Left lung (tissue), 10 donors: ENCODE measurements around the gene DEFB123. TPM values are rescaled to one million over a fixed set of nuclear protein-coding genes. Genes with fewer than 3 reads are reported as not detected.

ENCODE experiments used
- ATAC-seq: fragments of 200-7000 bp; cut with Tn5 transposase; one replicate; pipeline ENCODE4 v1.9.1; 2020; ENCODE audit warnings: moderate library complexity
- DNase-seq, 4 donors: peaks; one replicate each; pipeline ENCODE4 v3.0.0-alpha.2; 2013 to 2020
- H3K27ac ChIP-seq, 2 donors: fragments of 200-600 bp; sonication (generic) in 1 of 2; one replicate each; pipeline versions ENCODE4 v1.5.0 to v1.8.0; 2020 to 2021
- H3K27me3 ChIP-seq, 2 donors: fragments of 200-600 bp; sonication (generic) in 1 of 2; one replicate each; pipeline versions ENCODE4 v1.5.0 to v1.8.0; 2020 to 2021
- H3K36me3 ChIP-seq, 2 donors: fragments of 200-600 bp; sonication (generic) in 1 of 2; one replicate each; pipeline versions ENCODE4 v1.5.0 to v1.8.0; 2020 to 2021
- H3K4me1 ChIP-seq, 2 donors: fragments of 200-600 bp; one replicate each; pipeline ENCODE4 v1.8.0; 2021
- H3K4me3 ChIP-seq, 2 donors: fragments of 200-600 bp; sonication (generic) in 1 of 2; one replicate each; pipeline versions ENCODE4 v1.5.0 to v1.8.0; 2020 to 2021; ENCODE audit warnings: mild to moderate bottlenecking in 1 of 2
- H3K9me3 ChIP-seq, 2 donors: fragments of 200-600 bp; sonication (generic) in 1 of 2; one replicate each; pipeline versions ENCODE4 v1.5.0 to v1.8.0; 2020 to 2021
- CTCF ChIP-seq, 2 donors: fragments of 200-600 bp; sonication (generic) in 1 of 2; IDR thresholded peaks; one replicate each; pipeline versions ENCODE4 v1.5.0 to v1.8.0; 2021; ENCODE audit warnings: antibody characterized with exemption in 2 of 2
- intact Hi-C, 2 donors: fragments of 100-400 bp; cut with DNase I; formaldehyde crosslinking; loops; one replicate each; pipeline versions ENCODE4 v1.11.2 to v1.14.2; 2022
- polyA plus RNA-seq, 6 donors: library from polyadenylated mRNA; unstranded; fragments of 120-200 nt; gene quantifications; one replicate each; pipeline ENCODE4 v1.2.1, GENCODE V29; 2013; ENCODE audit not compliant: insufficient read length in 6 of 6
- total RNA-seq, 2 donors: library from RNA; stranded (reverse); fragmentation: NEBNext Ultra II Directional; extraction: Animal tissue kit (Norgen Biotek cat#: 25700); gene quantifications; one replicate each; pipeline ENCODE4 v1.2.1, GENCODE V29; 2021
- donor health status: DM: no; HTN: yes; CAD: no.
- donor health status: DM: no; HTN: no; CAD: no.

Gene DEFB123
- total and polyA plus RNA-seq, 8 donors = not detected

GRCh38 chr20:31472395-31473330 lies 32.2 kb downstream of the DEFB123 start:
- peaks cover 15 to 42% of the 10 kb centered on the region in 2 donors for H3K27me3 ChIP-seq
- H3K4me1 ChIP-seq = peaks cover 0 to 14% of the 10 kb centered on the region in 2 donors
- no peak for DNase-seq
- no peaks in the 10 kb centered on the region for H3K9me3 ChIP-seq
- H3K36me3 ChIP-seq = no peaks in the 10 kb centered on the region
- intact Hi-C loops = no loop called here
- no peak overlapping the region for H3K27ac ChIP-seq
- TF ChIP-seq CTCF (IDR thresholded peaks at IDR 0.05) = no peak
- no peak for ATAC-seq
- H3K4me3 ChIP-seq = no peak overlapping the region

GRCh38 chr20:31473331-31474096 lies 33.1 kb downstream of the DEFB123 start:
- Histone ChIP-seq H3K4me3 (no peak overlapping the region), H3K4me1 (peaks cover 0 to 14% of the 10 kb centered on the region in 2 donors), H3K27ac (no peak overlapping the region), H3K36me3 (no peaks in the 10 kb centered on the region), H3K9me3 (no peaks in the 10 kb centered on the region), H3K27me3 (peaks cover 15 to 45% of the 10 kb centered on the region in 2 donors)
- DNase-seq (no peak), ATAC-seq (no peak)
- TF ChIP-seq CTCF (IDR thresholded peaks at IDR 0.05) = no peak
- intact Hi-C loops = no loop called here

- Histone ChIP-seq H3K4me3 (no peak overlapping the region), H3K9me3 (no peaks in the 10 kb centered on the region), H3K27me3 (peaks cover 15 to 45% of the 10 kb centered on the region in 2 donors), H3K27ac (no peak overlapping the region), H3K36me3 (no peaks in the 10 kb centered on the region), H3K4me1 (peaks cover 0 to 14% of the 10 kb centered on the region in 2 donors)
- DNase-seq (no peak), ATAC-seq (no peak)
- TF ChIP-seq CTCF (IDR thresholded peaks at IDR 0.05) = no peak
- intact Hi-C loops = no loop called here
These were observed 33.6 kb downstream of the DEFB123 start for GRCh38 chr20:31474097-31474436.

- ATAC-seq (peak; percentile 88), DNase-seq (peak in 2 of 4 donors; percentile 60 to 80)
- H3K36me3 ChIP-seq = no peaks in the 10 kb centered on the region
- intact Hi-C loops = no loop called here
- no peak within 1 kb of the TSS for H3K27ac ChIP-seq
- peak within 1 kb of the TSS; percentile 38 to 42 for H3K4me3 ChIP-seq
- peaks cover 15 to 45% of the 10 kb centered on the region in 2 donors for H3K27me3 ChIP-seq
- peaks cover 0 to 14% of the 10 kb centered on the region in 2 donors for H3K4me1 ChIP-seq
- no peak for TF ChIP-seq CTCF (IDR thresholded peaks at IDR 0.05)
- H3K9me3 ChIP-seq = no peaks in the 10 kb centered on the region
These were observed 34.5 kb downstream of the DEFB123 start, which contains the start of the genes DEFB124 and REM1 for GRCh38 chr20:31474758-31475427. Gene DEFB124 (minus strand): TSS chr20:31475127. CDS start chr20:31473013, 2,114 bp downstream. Gene REM1 (plus strand): TSS chr20:31475288. CDS start chr20:31476446, 1,158 bp downstream.
